ENCODE results near the gene WFIKKN1.

The WFIKKN1 gene, protein sequence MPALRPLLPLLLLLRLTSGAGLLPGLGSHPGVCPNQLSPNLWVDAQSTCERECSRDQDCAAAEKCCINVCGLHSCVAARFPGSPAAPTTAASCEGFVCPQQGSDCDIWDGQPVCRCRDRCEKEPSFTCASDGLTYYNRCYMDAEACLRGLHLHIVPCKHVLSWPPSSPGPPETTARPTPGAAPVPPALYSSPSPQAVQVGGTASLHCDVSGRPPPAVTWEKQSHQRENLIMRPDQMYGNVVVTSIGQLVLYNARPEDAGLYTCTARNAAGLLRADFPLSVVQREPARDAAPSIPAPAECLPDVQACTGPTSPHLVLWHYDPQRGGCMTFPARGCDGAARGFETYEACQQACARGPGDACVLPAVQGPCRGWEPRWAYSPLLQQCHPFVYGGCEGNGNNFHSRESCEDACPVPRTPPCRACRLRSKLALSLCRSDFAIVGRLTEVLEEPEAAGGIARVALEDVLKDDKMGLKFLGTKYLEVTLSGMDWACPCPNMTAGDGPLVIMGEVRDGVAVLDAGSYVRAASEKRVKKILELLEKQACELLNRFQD

GRCh38 chr16:630815-631405 lies at the start of gene WFIKKN1:
TSS of gene WFIKKN1 (plus strand) at chr16:630985. CDS start at chr16:631254, 269 bp downstream.
- FAIRE-seq = no peak
- no peak for DNase-seq (ENCODE audit: insufficient read length, low spot score)

DNA sequence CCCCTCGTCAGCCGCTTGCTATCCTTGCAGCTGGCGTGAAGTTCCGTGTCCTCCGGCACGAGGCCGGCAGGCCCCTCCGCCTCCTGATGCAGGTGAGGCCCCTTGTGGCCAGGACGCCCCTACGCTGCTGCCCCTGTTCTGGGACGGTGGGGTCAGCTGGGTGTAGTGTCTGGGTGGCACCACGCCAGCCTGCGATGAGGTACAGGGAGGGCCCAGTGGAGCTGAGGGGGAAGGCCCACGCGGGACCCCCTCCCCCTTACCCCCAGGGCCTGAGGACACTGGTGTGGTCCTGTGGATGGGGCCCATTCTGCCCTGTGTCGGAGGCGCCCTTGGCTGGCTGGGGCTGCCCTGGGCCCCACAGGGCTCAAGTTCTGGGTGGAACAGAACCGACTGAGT lies 48.6 kb upstream of the WFIKKN1 start:
- FAIRE-seq = no peak
- DNase-seq (ENCODE audit: insufficient read length, low spot score) = no peak

DNA sequence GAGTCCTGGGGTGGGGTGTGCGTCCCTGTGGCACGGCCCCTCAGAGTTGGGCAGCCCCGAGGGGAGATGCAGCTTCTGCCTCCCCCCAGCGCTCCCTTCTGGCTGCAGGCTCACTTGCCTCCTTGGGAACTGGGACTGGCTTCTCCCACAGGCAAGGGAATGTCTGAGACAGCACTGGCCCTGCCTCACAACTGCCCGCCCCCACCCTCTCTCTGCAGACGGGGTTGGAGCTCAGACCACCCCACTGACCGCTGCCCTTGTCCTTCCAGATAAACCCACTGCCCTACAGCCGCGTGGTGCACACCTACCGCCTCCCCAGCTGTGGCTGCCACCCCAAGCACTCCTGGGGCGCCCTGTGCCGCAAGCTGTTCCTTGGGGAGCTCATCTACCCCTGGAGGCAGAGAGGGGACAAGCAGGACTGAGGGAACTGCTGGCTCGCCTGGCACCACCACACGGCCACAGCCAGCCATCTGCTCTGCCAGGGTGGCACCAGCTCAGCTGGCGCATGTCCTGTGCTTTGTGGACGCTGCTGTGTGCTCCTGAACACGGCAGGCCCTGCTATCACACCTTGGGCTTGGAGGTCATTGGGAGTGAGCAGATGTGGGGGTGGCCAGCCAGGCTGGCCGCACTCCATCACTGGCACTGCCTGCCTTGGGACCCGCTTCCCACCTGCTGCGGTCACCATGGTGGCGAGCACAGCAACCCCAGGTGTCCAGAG lies 48.0 kb upstream of the WFIKKN1 start:
- DNase-seq (ENCODE audit: insufficient read length, low spot score) = no peak
- FAIRE-seq = no peak

GRCh38 chr16:583470-583814 lies 47.3 kb upstream of the WFIKKN1 start:
- FAIRE-seq = no peak
- DNase-seq (ENCODE audit: insufficient read length, low spot score) = no peak

- no peak for FAIRE-seq
- no peak for DNase-seq (ENCODE audit: insufficient read length, low spot score)
Observed at GRCh38 chr16:583815-584591, 46.8 kb upstream of the WFIKKN1 start.

DNA sequence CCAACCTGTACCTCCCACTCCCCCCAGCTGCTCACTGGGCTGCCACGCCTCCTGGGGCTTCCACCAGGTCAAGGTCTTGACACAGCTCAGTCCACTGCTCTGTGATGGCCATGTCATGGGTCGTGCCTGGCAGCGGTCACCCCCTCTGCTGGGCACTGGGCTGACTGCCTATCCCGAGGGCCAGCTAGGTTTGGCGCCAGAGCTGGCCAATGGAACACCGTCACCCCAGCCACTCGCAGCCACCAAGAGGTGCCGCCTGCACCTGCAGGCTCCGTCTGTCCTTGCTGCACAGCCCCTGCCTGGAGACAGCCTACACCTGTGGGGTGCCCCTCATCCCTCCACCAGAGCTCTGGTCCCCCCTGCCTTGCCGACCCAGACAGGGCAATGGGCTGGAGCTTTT lies 45.4 kb upstream of the WFIKKN1 start:
- FAIRE-seq (no peak), DNase-seq (ENCODE audit: insufficient read length, low spot score) (no peak)

DNA sequence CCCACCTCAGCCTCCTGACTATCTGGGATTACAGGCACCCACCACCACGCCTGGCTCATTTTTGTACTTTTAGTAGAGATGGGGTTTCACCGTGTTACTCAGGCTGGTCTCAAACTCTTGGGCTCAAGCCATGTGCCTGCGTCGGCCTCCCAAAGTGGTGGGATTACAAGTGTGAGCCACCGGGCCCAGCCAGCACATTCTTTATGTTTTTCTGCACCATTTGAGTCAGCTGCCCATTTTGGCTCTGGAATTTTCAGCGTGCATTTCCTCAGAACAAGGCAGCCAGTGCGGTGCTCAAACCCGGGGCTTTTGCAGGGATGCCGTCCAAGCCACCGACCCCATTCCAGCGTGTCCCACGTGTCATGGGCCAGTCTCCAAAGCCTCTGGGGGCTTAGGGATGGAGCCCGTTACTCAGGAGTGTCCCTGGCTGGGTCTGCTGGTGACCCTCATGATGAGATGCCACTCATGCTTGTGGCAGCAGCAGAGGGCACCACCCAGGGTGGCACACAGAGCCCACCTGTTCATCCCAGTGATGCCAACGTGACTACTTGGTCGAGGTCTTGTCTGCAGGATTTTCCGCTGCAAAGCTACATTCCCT lies 44.6 kb upstream of the WFIKKN1 start:
- DNase-seq (ENCODE audit: insufficient read length, low spot score) = no peak
- no peak for FAIRE-seq

GRCh38 chr16:586645-587590 lies 43.9 kb upstream of the WFIKKN1 start:
- no peak for FAIRE-seq
- no peak for DNase-seq (ENCODE audit: insufficient read length, low spot score)

GRCh38 chr16:588639-588888 lies 42.2 kb upstream of the WFIKKN1 start:
- DNase-seq (ENCODE audit: insufficient read length, low spot score) = no peak

GRCh38 chr16:588889-589657 lies 41.7 kb upstream of the WFIKKN1 start:
- FAIRE-seq = no peak

More at GRCh38 chr16:588639-588888, 42.2 kb upstream of the WFIKKN1 start:
- peak; percentile 42 for FAIRE-seq

DNA sequence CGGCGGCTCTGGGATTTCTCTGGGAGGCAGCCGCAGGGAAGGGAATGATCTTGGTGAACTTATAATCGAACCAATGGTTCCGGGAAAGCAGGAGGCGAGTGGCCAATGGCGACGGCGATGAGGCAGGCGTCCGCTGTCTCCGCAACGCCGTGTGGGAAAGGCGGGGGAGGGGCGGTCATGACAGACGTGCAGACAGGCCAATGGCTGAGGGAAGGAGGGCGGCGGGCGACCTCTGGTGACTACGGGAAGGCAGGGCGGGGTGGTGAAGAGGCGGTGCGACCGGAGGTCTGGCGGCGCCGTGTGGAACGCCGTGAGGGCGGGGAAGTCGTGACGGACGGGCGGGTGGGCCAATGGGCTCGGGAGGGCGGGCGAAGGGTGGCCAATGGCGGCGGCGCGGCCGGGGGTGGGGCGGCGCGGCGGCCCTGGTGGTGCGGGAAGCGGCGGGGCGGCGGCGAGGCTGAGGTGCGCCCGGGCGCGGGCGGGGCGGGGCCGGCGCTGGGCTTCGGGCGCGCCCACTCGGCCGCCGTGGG lies 41.1 kb upstream of the WFIKKN1 start, which contains the start of gene RAB40C:
TSS of gene RAB40C (plus strand) at position 409 of the 530 bp plus-strand sequence. CDS start 226 bp downstream, outside the sequence.
- FAIRE-seq (peak; percentile 90), DNase-seq (ENCODE audit: insufficient read length, low spot score) (peak; percentile 99)

More at GRCh38 chr16:588889-589657, 41.7 kb upstream of the WFIKKN1 start:
- DNase-seq (ENCODE audit: insufficient read length, low spot score) = peak; percentile 88

- no peak for DNase-seq (ENCODE audit: insufficient read length, low spot score)
- no peak for FAIRE-seq
Observed at GRCh38 chr16:590188-590814, 40.5 kb upstream of the WFIKKN1 start.

DNA sequence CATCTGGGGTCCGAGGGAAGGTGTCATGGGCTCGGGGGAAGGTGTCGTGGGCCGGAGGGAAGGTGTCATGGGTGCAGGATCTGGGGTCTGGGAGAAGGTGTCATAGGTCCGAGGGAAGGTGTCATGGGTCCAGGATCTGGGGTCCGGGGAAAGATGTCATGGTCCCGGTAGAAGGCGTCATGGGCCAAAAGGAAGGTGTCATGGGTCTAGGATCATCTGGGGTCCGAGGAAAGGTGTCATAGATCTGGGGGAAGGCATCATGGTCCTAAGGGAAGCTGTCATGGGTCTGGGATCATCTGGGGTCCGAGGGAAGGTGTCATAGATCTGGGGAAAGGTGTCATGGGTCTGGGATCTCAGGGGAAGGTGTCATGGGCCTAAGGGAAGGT lies 40.0 kb upstream of the WFIKKN1 start:
- no peak for FAIRE-seq
- no peak for DNase-seq (ENCODE audit: insufficient read length, low spot score)

DNA sequence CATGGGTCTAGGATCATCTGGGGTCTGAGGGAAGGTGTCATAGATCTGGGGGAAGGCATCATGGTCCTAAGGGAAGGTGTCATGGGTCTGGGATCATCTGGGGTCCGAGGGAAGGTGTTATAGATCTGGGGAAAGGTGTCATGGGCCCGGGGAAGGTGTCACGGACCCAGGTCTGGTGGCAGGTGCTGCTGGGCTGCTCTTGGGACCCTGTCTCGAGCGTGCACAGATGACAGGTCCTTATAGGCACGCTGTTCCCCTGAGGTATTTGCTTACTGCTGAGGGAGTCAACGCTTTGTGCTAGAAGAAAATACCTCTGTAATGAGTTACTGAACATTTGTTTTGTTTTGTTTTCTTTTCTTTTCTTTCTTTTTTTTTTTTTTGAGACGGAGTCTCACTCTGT lies 39.6 kb upstream of the WFIKKN1 start:
- no peak for DNase-seq (ENCODE audit: insufficient read length, low spot score)

DNA sequence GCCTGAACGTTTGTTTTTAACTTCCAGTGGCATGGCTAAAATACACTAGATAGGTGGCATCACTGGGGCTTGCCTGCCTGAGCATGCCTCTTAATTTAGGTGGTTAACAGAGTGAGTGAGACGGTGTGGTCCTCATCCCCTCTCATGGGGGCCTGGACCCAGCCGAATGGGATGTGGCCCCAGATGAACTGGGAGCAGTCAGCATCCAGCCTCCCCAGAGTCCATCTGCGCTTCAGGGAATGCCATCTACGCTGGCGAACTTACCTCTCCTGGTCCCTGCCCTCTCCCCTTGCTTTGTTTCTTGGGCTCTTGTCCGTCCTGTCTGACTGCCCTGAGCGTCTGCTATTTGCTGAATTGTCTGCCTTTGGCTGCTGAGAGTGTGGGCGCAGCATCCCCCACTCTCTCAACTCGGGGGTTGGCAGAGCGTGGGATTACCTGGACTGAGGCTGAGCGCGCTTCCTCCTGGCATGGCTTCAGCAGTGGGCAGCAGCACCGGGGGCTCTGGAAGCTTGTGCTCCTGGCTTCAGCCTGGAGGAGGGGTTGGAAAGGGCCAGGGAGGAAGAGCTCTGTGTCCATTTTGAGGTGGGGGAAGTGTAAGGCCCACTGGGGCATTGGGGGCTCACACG lies 38.8 kb upstream of the WFIKKN1 start:
- DNase-seq (ENCODE audit: insufficient read length, low spot score) (no peak), FAIRE-seq (no peak)

More for the DNA sequence above, 39.6 kb upstream of the WFIKKN1 start:
- FAIRE-seq = no peak

DNA sequence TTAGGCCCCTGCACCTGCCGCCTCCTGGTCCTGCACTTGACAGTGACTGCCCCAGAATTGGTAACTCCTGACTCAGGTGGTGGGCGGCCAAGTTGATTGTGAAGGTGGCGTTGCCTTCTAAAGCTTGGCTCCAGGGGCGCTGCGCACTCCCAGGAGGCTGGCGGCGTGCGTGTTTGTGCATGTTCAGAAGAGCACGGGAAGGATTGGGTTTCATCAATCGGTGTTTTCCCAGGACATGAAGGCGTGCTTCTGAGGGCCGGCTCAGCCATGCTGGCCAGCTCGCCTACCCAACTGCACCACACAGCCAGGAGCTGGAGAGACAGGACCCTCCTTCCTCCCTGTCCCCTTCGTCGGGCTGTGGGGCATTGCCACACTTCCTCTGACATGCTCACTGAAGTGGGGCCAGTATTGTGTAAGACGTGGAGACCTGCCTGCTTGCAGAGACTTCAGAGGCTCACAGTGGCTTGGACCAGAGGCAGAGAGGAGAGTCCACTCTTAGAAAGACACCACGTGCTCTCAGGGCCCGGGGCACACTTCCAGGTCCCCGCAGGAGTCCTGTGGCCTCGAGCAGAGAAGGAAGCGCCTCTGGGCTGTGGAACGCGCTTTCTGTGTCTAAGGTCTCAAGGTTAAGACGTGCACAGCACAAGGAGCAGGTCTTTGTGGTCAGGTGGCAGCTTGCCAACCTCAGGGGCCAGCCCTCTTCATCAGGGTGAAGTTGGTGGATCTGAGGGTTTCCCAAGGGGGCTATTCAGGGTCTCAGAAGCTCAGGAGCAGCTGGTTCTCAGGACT lies 38.1 kb upstream of the WFIKKN1 start:
- no peak for DNase-seq (ENCODE audit: insufficient read length, low spot score)

GRCh38 chr16:593406-593805 lies 37.4 kb upstream of the WFIKKN1 start:
- DNase-seq (ENCODE audit: insufficient read length, low spot score) = no peak
- FAIRE-seq = no peak

More for the DNA sequence above, 38.1 kb upstream of the WFIKKN1 start:
- no peak for FAIRE-seq
